KBM-7 (cell line): Measurements from ENCODE around the gene PIGN.
A peak's percentile ranks its signal among the peaks of the same experiment; 100 is the strongest.

Experiments used
- DNase-seq: peaks from one replicate; pipeline ENCODE4 v3.0.0-alpha.2; 2015
- in situ Hi-C: fragments of 300-500 bp; cut with MboI; formaldehyde crosslinking; loops from 2 replicates; pipeline ENCODE4 v1.14.3; 2020; ENCODE audit warnings: low sequenced_read_pairs, low pct_unique_long_range_greater_than_20kb, mixed read lengths

The PIGN gene, protein sequence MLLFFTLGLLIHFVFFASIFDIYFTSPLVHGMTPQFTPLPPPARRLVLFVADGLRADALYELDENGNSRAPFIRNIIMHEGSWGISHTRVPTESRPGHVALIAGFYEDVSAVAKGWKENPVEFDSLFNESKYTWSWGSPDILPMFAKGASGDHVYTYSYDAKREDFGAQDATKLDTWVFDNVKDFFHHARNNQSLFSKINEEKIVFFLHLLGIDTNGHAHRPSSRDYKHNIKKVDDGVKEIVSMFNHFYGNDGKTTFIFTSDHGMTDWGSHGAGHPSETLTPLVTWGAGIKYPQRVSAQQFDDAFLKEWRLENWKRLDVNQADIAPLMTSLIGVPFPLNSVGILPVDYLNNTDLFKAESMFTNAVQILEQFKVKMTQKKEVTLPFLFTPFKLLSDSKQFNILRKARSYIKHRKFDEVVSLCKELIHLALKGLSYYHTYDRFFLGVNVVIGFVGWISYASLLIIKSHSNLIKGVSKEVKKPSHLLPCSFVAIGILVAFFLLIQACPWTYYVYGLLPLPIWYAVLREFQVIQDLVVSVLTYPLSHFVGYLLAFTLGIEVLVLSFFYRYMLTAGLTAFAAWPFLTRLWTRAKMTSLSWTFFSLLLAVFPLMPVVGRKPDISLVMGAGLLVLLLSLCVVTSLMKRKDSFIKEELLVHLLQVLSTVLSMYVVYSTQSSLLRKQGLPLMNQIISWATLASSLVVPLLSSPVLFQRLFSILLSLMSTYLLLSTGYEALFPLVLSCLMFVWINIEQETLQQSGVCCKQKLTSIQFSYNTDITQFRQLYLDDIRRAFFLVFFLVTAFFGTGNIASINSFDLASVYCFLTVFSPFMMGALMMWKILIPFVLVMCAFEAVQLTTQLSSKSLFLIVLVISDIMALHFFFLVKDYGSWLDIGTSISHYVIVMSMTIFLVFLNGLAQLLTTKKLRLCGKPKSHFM

DNA sequence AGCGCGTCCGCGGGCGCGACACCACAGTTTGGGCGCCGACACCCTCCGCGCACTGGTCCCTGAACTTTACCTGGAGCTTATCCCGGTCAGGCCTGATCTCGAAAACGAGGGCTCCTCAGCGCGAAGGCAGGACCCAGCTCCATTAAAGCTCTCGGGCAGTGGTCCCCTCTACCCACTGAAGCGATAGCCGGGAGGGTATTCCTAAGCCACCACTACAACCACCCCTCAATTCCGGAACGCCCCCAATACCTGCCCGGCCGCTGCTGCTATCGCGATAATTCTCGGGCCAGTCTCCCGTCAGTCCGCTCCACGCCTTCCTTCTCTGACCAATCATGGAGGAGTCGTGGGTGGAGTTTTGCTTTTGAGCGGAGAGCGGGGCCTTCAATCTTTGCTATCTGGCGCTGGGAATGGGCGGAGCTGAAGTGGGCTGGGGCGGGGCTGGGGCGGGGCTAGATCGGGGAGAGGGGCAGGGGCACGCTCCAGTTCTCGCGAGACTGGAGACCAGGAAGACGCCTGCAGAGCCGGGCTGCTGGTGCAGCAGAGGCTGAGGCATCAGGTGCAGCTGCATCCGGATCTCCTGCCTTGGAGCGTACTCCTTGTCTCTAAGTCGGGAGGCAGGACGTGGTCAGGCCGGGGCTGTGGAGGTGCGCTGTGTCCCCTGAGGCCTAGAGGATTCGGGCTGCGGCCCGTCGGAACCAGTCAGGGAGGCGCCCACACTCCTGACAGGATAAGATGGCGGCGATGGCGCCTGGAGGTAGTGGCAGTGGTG lies at the start of gene PIGN, which contains the start of gene RELCH:
Gene PIGN (minus strand): TSS at position 283 of the 769 bp plus-strand sequence. CDS start 25,703 bp downstream, outside the sequence.
Gene RELCH (plus strand): TSS at position 482 of the 769 bp plus-strand sequence. CDS start 251 bp downstream, at position 733.
- peak; percentile 97 for DNase-seq
- in situ Hi-C loops, result loop anchor here (25.0 kb wide), 1 partner anchor 800 kb away; no protein-coding TSS in a partner anchor

DNA sequence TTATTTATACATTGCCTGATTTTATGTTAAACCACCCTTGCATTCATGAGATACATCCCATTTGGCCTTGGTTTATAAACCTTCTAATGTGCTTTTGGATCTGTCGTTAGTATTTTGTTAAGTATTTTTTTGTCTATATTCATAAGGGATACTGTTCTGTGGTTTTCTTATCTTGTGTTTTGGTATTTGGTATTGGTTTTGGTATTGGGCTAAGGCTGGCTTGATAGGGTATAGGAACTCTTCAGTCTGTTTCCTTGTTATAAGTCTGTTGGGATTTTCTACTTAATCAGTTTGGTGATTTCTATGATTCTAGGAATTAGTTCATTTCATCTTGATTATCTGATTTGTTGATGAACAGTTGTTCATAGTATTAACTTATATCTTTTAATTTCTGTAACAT lies 49.4 kb upstream of the PIGN start:
- in situ Hi-C loops, result no loop called here

DNA sequence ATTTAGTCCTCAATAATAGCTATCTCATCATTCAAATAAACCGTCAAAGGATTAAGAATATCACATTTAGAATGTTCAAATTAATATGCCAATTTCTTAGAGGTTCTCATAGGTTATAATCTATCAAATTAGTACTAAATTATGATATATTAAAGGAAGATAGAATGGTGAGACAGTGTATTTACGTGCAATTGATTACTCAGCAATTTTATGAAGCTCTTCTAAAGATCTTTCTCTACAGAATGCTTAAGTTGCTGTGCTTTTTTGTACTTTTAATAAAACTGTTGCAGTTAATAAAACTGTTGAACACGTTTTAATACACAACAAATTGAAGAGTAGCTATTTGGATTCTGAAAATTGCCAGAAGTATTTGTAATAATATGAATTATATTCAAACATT lies 39.2 kb upstream of the PIGN start:
- DNase-seq, result no peak
- in situ Hi-C loops, result no loop called here

More for the DNA sequence above, 49.4 kb upstream of the PIGN start:
- DNase-seq, result no peak

DNA sequence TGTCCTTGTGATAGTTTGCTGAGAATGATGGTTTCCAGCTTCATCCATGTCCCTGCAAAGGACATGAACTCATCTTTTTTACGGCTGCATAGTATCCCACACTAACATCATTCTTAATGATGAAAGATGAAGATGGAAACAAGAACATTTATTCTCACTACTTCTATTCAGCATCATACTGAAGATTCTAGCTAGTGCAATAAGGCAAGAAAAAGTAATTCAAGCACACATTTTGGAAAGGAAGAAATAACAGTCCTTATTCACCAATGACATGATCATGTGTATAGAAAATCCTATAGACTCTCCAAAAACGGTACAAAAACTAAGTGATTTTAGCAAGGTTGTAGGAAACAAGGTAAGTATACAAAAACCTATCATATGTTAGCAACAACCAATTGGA lies 37.4 kb upstream of the PIGN start:
- DNase-seq, result no peak
- in situ Hi-C loops, result no loop called here

DNA sequence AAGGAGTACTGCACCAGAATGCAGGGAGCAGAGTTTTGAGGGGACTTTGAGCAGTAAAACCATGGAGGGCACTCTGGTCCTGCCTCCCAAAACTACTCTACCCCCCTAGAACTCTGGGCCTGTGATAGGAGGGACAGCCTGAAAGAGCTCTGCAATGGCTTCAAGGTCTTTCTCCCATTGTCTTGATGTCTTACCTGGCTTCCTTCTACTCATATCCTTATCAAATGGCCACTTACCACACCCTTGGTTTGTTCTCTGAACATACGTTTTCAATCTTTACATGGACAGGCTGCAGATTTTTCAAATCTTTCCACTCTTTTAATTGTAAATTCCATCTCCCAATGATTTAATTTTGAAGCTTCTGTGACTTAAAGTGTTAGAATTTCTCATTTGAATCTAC lies 27.9 kb upstream of the PIGN start:
- in situ Hi-C loops, result no loop called here
- no peak for DNase-seq

DNA sequence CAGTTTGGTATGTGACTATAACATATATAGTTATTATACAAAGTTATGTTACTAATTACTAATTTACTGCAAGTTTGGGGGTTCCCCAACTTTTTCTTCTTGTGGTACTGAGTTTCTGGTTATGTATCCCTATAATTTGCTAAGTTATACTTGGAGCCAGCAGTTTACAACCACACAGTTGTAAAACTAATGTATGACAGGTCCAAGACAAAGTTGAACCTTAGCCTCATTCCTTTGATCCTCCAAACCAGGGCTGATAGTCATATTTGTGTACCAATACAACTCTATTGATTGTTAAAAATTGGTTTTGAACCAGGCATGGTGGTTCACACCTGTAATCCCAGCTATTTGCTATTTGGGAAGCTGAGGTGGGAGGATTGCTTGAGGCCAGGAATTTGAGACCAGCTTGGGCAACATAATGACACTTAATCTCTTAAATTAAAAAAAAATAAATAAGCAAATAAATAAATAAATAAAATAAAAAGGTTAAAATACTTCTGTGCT lies 24.5 kb upstream of the PIGN start:
- in situ Hi-C loops, result no loop called here
- no peak for DNase-seq

DNA sequence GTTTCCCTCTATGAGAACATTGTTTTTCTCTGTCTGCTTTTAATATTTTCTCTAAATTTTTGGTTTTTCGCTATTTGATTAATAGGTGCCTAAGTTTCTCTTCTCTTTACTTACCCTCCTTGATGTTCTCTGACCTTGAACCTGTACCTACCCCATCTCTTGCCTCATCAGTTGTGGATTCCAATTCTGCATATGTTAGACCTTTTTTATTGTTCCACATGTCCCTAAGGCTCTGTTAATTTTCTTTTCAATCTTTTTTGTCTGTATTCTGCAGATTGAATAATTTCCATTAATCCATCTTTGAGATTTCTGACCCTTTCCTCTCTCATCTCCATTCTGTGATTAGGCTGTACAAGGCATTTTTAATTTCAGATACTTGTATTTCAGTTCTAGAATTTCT lies 23.3 kb upstream of the PIGN start:
- in situ Hi-C loops, result no loop called here
- DNase-seq, result no peak

DNA sequence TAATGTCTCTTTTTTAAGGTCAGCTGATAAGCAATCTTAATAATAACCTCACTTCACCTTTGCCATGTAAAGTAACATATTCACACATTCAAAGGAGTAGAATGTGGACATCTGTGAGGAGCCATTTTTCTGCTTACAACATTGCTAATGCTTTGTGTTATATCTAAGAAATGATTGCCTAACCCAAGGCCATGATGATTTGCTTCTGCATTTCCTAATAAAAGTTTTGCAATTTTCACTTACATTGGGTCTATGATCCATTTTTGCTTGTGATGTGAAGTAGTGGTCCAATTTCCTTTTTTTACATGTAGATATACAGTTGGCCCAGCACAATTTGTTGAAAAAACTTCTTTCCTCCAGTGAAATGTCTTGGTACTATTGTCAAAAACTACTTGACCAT lies 22.2 kb upstream of the PIGN start:
- DNase-seq, result no peak
- in situ Hi-C loops, result no loop called here

DNA sequence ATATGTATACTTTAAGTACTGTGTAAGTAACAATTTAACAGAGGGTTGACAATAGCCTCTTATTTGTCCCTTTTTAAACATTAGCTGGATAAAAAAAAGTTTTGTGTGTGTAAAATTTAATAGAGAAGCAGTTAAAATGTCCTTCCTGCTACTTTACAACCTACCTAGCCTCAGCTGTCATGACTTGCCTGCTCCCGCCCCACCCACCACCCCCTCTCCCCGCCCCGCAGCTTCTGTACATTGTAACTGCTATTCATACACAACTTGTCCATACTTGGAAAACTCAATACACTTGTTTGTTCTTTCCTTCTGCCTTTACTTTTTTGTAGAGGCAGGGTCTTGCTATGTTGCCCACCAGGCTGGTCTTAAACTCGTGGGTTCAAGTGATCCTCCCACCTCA lies 19.7 kb upstream of the PIGN start:
- no peak for DNase-seq
- in situ Hi-C loops, result no loop called here

DNA sequence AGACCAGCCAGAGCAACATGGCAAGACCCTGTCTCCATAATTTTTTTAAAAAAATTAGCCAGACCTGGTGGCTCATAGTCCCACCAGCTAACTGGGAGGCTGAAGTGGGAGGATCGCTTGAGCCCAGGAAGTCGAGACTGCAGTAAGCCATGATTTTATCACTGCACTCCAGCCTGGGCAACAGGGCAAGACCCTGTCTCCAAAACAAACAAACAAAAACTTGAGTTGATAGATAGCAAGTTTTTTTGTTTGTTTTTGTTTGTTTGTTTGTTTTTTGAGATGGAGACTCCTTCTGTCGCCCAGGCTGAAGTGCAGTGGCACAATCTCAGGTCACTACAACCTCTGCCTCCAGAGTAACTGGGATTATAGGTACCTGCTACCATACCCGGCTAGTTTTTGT lies 19.0 kb upstream of the PIGN start:
- in situ Hi-C loops, result no loop called here

DNA sequence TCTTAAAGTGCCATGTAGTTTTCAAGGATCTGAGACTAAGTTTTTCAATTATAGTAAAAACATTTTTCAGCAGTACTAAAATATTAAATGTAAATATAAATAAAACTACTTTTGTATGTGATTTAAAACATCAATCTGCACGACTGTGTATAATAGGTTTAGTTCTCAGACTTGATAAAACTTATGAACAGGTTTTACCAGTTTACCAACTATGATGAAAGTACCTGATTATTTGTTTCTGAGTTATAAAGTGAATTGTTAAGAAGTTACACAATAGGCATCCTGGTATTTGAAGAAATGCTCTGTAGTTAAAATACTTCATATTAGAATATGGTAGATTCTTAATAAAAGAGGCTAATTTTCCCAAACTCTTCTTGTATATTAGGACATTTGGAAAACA lies 15.0 kb upstream of the PIGN start:
- DNase-seq, result no peak
- in situ Hi-C loops, result no loop called here

More for the DNA sequence above, 19.0 kb upstream of the PIGN start:
- no peak for DNase-seq

DNA sequence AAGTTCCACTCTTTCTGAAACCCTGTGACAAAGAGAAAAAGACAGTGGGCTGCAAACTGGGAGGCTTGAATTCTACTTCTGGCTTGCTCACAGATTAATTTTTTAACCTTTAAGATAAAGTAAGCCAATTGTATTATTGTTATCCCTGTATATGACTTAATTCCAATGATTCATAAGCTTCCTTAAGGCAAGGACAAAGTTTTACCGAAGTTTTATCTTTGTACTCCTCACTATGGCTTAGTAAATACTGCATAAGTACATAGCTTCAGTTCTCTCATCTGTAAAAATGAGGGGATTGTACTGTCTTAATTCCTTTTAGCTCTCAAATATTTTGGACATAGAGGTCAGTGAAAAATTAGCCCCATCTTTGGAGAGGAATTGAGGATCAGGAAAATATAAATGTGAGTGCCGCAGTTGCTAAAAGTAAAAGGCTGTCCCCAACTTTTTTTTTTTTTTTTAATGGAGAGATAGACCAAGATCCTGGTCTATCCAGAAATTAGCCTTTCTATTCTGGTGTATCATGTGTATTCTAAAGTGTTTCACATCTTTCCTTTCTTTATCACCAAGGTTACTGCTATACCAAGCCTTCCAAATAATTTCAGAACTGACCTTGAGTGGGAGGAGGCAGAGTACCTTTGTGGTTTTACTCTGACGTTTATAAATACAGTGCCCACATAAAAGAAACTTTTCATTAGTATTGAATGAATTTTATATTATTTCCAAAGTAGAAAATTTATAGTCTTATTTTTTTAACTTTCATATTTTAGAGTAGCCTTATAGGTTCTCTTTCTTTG lies 13.5 kb upstream of the PIGN start:
- in situ Hi-C loops, result no loop called here
- DNase-seq, result no peak

DNA sequence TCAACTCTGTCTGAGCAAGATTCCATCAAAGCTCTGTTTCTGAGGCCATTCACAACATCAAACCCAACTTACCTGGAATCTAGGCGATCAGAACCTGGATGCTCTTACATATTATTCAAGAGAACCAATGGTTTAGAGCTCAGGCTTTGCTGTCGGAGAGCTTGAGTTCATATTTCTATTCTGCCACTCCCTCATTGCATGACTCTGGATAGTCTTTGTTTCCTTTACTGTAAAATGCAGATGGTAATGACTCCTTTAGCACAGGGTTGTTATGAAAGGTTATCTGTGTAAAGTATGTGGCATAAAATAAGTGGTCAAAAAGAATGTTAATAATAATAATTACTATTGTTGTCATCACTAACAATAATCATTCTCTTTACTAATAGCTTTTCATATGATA lies 12.8 kb upstream of the PIGN start:
- in situ Hi-C loops, result loop anchor here (25.0 kb wide), 1 partner anchor 788 kb away; no protein-coding TSS in a partner anchor
- no peak for DNase-seq

DNA sequence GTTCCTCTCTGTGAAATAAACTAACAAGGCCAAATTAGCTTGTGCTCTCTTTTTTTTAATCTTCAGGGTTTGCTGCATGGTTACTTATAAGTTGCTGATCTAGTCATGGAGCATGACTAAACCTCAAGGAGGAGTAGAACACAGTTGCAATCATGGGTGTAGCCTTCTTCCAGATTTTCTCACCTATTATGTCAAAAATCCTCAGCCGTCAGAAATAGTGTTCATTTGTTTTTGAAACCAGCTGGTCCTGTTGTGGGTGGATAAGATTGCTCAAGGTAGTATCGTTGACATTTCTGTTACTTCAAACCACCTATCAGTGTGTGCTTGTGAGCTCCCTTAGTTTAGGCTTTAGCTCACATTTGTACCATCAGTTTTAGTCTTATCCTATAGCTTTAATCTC lies 11.4 kb upstream of the PIGN start:
- no peak for DNase-seq
- in situ Hi-C loops, result loop anchor here (25.0 kb wide), 1 partner anchor 789 kb away; no protein-coding TSS in a partner anchor

DNA sequence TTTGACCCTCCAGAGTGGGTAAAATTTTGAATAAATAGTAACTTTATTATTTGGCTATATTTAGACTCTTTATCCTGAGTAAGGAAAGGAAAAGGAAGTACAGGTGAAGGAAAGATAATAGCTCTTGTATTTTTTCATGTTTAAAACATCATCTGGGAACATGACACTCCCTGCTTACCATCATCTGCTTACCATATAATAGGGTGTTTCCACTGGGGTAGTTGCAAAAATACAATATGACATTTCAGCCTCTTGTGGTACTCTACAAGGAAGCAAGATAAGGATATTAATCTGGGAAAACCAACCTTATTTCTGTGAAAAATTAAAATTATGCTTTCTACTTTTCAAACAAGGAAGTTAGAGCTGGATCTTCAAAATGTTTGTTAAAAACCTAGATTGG lies 10.1 kb upstream of the PIGN start:
- DNase-seq, result no peak
- in situ Hi-C loops, result loop anchor here (25.0 kb wide), 1 partner anchor 790 kb away; no protein-coding TSS in a partner anchor

DNA sequence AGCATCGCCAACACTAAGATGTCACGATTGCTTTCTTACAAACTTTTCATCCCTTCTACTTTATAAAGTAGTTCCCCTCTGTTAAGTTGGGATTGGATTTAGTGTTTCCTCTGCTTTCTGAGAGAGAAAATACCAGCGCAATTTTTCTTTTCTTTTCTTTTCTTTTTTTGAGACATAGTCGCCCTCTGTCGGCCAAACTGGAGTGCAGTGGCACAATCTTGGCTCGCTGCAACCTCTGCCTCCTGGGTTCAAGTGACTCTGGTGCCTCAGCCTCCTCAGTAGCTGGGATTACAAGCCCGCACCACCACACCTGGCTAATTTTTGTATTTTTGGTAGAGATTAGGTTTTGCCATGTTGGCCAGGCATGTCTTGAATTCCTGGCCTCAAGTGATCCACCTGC lies 9.2 kb upstream of the PIGN start:
- in situ Hi-C loops, result loop anchor here (25.0 kb wide), 1 partner anchor 791 kb away; no protein-coding TSS in a partner anchor
- peak; percentile 41 for DNase-seq

DNA sequence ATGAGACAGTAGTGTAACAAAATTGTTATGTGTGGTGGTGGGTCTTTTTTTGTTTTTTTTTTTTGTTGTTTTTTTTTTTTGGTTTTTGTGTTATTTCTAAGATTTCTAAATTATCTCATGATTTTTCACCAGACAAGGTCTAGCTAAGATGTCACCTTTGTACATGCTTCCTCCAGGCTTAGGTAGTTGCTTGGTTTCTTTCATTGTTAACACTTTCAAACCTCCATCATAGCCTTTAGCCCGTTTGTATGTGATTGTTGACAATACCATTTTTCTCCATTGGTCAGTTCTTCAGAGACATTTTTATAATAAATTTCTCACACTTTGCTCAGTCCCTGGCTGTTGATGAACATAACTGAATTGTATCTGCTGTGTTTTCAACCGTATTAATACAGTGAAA lies 2.4 kb upstream of the PIGN start:
- DNase-seq, result no peak
- in situ Hi-C loops, result loop anchor here (25.0 kb wide), 1 partner anchor 798 kb away; no protein-coding TSS in a partner anchor
